Neural cell (in vitro differentiated cells): ENCODE data around the gene TMC6. TPM values are rescaled to one million over a fixed set of nuclear protein-coding genes. Genes with fewer than 3 reads are reported as not detected.

ENCODE experiments used
- H2AFZ ChIP-seq: fragments of 200-600, 300-800 bp; sonication (generic), shearing (Covaris generic); 2 replicates; pipeline ENCODE4 v1.6.0; 2014; ENCODE audit warnings: low read depth, mild to moderate bottlenecking, antibody characterized with exemption, low read length, moderate library complexity
- H3F3A ChIP-seq: fragments of 200-600 bp; shearing (Covaris generic); 2 replicates; pipeline ENCODE4 v1.6.1; 2016; ENCODE audit warnings: mild to moderate bottlenecking, moderate library complexity, mixed read lengths, antibody characterized with exemption, low read length; ENCODE audit not compliant: insufficient read depth, poor library complexity, severe bottlenecking
- H3K27ac ChIP-seq: fragments of 200-600, 300-800 bp; sonication (generic), shearing (Covaris generic); 2 replicates; pipeline ENCODE4 v1.5.1; 2014; ENCODE audit warnings: mild to moderate bottlenecking, low read length, moderate library complexity
- H3K27me3 ChIP-seq: fragments of 300-800, 200-600 bp; sonication (generic), shearing (Covaris generic); 2 replicates; pipeline ENCODE4 v1.6.0; 2014; ENCODE audit warnings: mild to moderate bottlenecking, low read depth, low read length, moderate library complexity; ENCODE audit not compliant: insufficient read depth
- H3K36me3 ChIP-seq: fragments of 300-800, 200-600 bp; sonication (generic), shearing (Covaris generic); 2 replicates; pipeline ENCODE4 v1.5.1; 2014; ENCODE audit warnings: mild to moderate bottlenecking, antibody characterized with exemption, low read length, moderate library complexity; ENCODE audit not compliant: insufficient read depth
- H3K4me2 ChIP-seq: fragments of 300-800, 200-600 bp; sonication (generic), shearing (Covaris generic); 2 replicates; pipeline ENCODE4 v1.6.0; 2014; ENCODE audit warnings: mild to moderate bottlenecking, low read length
- H3K4me3 ChIP-seq: fragments of 300-800, 200-600 bp; sonication (generic), shearing (Covaris generic); 2 replicates; pipeline ENCODE4 v1.5.1; 2014; ENCODE audit warnings: mild to moderate bottlenecking, low read length, moderate library complexity
- H3K79me2 ChIP-seq: fragments of 200-600 bp; shearing (Covaris generic); replicated peaks from 2 replicates; pipeline ENCODE4 v1.6.0; 2014; ENCODE audit warnings: mild to moderate bottlenecking, low read length, moderate library complexity; ENCODE audit not compliant: insufficient read depth
- H3K9ac ChIP-seq: fragments of 300-800, 200-600 bp; sonication (generic), shearing (Covaris generic); 2 replicates; pipeline ENCODE4 v1.6.1; 2016; ENCODE audit warnings: mild to moderate bottlenecking, low read length, mixed read lengths
- H3K9me2 ChIP-seq: fragments of 200-600 bp; shearing (Covaris generic); 2 replicates; pipeline ENCODE4 v1.6.1; 2016; ENCODE audit warnings: mild to moderate bottlenecking, low read length, mixed read lengths; ENCODE audit not compliant: insufficient read depth
- H3K9me3 ChIP-seq: fragments of 200-600, 300-800 bp; sonication (generic), shearing (Covaris generic); 2 replicates; pipeline ENCODE4 v1.6.1; 2016; ENCODE audit warnings: mild to moderate bottlenecking, mixed run types, low read length, moderate library complexity, mixed read lengths
- H4K20me1 ChIP-seq: fragments of 200-600 bp; shearing (Covaris generic); 2 replicates; pipeline ENCODE4 v1.6.1; 2016; ENCODE audit warnings: mild to moderate bottlenecking, mixed run types; ENCODE audit not compliant: insufficient read depth
- CTCF ChIP-seq: fragments of 450-650 bp; IDR thresholded peaks from 2 replicates; pipeline ENCODE4 v1.5.1; 2014; ENCODE audit warnings: antibody characterized with exemption, mild to moderate bottlenecking, moderate library complexity; ENCODE audit not compliant: poor library complexity, severe bottlenecking
- EP300 ChIP-seq: fragments of 450-650 bp; conservative IDR thresholded peaks from 2 replicates; pipeline ENCODE4 v1.6.1; 2014; ENCODE audit warnings: antibody characterized with exemption, mild to moderate bottlenecking, moderate library complexity; ENCODE audit not compliant: poor library complexity, severe bottlenecking
- EZH2 ChIP-seq: fragments of 200-600, 300-800 bp; shearing (Covaris generic), sonication (generic); IDR thresholded peaks from 2 replicates; pipeline ENCODE4 v1.6.1; 2014; ENCODE audit warnings: antibody characterized with exemption, low read length, borderline replicate concordance, mild to moderate bottlenecking; ENCODE audit not compliant: insufficient read depth, poor library complexity, severe bottlenecking
- MXI1 ChIP-seq: fragments of 450-650 bp; conservative IDR thresholded peaks from 2 replicates; pipeline ENCODE4 v1.6.1; 2014; ENCODE audit warnings: antibody characterized with exemption, mild to moderate bottlenecking; ENCODE audit not compliant: poor library complexity, severe bottlenecking
- POLR2AphosphoS5 ChIP-seq: IDR thresholded peaks from 2 replicates; pipeline ENCODE4 v1.6.1; 2012
- RAD21 ChIP-seq: fragments of 450-650 bp; conservative IDR thresholded peaks from 2 replicates; pipeline ENCODE4 v1.6.1; 2014; ENCODE audit warnings: antibody characterized with exemption, mild to moderate bottlenecking, moderate library complexity
- SMC3 ChIP-seq: fragments of 450-650 bp; conservative IDR thresholded peaks from 2 replicates; pipeline ENCODE4 v1.6.1; 2014; ENCODE audit warnings: antibody characterized with exemption, mild to moderate bottlenecking, moderate library complexity; ENCODE audit not compliant: poor library complexity
- TAF1 ChIP-seq: IDR thresholded peaks from 2 replicates; pipeline ENCODE4 v1.6.1; 2012; ENCODE audit warnings: low read depth
- polyA plus RNA-seq: library from polyadenylated mRNA; depleted of rRNA; stranded (reverse); fragments of >200 nt; gene quantifications from 2 replicates; pipeline ENCODE4 v1.2.3, GENCODE V29; 2014
- TF ChIP-seq, protein P1 (sequence below): IDR thresholded peaks from 2 replicates; pipeline ENCODE4 v1.6.1; 2012; ENCODE audit warnings: borderline replicate concordance

TMC6 gene
- polyA plus RNA-seq, 1 donor from 2014 or later = 0.16 TPM

DNA sequence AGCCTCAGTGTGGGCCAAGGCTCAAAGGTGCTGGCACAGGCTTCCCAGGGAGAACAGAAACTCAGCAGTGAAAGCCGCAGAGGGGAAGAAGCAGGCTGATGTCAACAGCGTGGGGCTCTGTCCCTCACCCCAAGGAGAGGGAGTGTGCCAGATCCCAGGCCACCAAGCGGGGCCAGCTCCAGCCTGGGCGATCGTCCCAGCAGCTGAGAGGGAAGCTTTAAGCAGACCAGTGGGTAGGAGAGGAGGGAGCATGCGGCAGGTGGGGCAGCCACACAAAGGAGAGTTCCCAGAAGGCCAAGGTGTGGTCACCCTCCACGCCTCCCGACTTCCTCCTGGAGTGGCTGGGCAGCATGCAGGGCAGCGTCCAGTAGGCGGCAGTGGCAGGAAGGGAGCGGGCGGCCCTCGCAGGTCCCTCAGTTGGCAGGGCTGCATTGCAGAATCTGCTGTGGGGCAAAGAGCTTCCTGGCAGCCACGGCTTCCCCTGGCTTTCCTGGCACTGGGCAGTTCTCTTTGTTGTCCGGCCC is 45.9 kb upstream of the TMC6 start:
- no peaks in the 10 kb centered on the region for H3K79me2 ChIP-seq
- H3K36me3 ChIP-seq = no peaks in the 10 kb centered on the region
- no peaks in the 10 kb centered on the region for H3K9me3 ChIP-seq
- H2AFZ ChIP-seq = no peak overlapping the region
- H3F3A ChIP-seq = no peaks in the 10 kb centered on the region
- no peaks in the 10 kb centered on the region for H3K27me3 ChIP-seq
- no peak overlapping the region for H3K9ac ChIP-seq
- H3K4me3 ChIP-seq = no peak overlapping the region
- no peaks in the 10 kb centered on the region for H4K20me1 ChIP-seq
- H3K27ac ChIP-seq = no peak overlapping the region
- H3K9me2 ChIP-seq = no peaks in the 10 kb centered on the region
- TF ChIP-seq, protein P1, sequence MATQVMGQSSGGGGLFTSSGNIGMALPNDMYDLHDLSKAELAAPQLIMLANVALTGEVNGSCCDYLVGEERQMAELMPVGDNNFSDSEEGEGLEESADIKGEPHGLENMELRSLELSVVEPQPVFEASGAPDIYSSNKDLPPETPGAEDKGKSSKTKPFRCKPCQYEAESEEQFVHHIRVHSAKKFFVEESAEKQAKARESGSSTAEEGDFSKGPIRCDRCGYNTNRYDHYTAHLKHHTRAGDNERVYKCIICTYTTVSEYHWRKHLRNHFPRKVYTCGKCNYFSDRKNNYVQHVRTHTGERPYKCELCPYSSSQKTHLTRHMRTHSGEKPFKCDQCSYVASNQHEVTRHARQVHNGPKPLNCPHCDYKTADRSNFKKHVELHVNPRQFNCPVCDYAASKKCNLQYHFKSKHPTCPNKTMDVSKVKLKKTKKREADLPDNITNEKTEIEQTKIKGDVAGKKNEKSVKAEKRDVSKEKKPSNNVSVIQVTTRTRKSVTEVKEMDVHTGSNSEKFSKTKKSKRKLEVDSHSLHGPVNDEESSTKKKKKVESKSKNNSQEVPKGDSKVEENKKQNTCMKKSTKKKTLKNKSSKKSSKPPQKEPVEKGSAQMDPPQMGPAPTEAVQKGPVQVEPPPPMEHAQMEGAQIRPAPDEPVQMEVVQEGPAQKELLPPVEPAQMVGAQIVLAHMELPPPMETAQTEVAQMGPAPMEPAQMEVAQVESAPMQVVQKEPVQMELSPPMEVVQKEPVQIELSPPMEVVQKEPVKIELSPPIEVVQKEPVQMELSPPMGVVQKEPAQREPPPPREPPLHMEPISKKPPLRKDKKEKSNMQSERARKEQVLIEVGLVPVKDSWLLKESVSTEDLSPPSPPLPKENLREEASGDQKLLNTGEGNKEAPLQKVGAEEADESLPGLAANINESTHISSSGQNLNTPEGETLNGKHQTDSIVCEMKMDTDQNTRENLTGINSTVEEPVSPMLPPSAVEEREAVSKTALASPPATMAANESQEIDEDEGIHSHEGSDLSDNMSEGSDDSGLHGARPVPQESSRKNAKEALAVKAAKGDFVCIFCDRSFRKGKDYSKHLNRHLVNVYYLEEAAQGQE = no peak
- TF ChIP-seq POLR2AphosphoS5 (no peak), SMC3 (no peak), CTCF (no peak), EP300 (no peak), MXI1 (no peak), RAD21 (no peak), EZH2 (no peak), TAF1 (no peak)
- H3K4me2 ChIP-seq = no peak overlapping the region

GRCh38 chr17:78173097-78173715 is 44.7 kb upstream of the TMC6 start:
- Histone ChIP-seq H3K36me3 (no peaks in the 10 kb centered on the region), H2AFZ (no peak overlapping the region), H3K27me3 (no peaks in the 10 kb centered on the region), H3K9me2 (no peaks in the 10 kb centered on the region), H3K4me3 (no peak overlapping the region), H3F3A (no peaks in the 10 kb centered on the region), H3K9me3 (no peaks in the 10 kb centered on the region), H3K79me2 (no peaks in the 10 kb centered on the region), H4K20me1 (no peaks in the 10 kb centered on the region), H3K4me2 (no peak overlapping the region), H3K27ac (no peak overlapping the region), H3K9ac (no peak overlapping the region)
- TF ChIP-seq, protein P1 = no peak
- TF ChIP-seq MXI1 (no peak), POLR2AphosphoS5 (no peak), TAF1 (no peak), EZH2 (no peak), SMC3 (no peak), EP300 (no peak), RAD21 (no peak), CTCF (no peak)
